ENCODE data around the gene MPV17L2. TPM values are rescaled to one million over a fixed set of nuclear protein-coding genes. Genes with fewer than 3 reads are reported as not detected.

MPV17L2 gene
- total RNA-seq, 1 experiment from 2014 or later = 42.3 TPM

DNA sequence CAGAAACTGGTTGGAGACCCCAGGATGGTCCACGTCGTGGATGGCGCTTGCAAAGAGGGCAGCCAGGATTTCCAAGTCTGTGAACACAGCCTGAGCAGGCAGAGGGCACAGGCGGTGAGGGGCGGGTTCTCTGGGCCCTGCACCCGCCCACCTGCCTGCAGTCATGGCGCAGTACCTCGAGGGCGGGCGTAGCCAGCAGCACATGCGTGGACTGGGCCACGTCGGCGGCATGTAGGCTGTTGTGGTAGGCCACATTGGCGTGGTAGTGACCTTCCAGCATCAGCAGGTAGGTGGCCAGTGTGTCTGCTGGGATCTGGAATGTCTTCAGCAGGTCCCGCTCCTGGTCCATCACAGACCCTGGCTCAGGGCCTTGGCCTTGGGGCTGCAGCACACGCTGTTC lies 25.1 kb downstream of the MPV17L2 start:
- no peak for DNase-seq (ENCODE audit: low spot score)

DNA sequence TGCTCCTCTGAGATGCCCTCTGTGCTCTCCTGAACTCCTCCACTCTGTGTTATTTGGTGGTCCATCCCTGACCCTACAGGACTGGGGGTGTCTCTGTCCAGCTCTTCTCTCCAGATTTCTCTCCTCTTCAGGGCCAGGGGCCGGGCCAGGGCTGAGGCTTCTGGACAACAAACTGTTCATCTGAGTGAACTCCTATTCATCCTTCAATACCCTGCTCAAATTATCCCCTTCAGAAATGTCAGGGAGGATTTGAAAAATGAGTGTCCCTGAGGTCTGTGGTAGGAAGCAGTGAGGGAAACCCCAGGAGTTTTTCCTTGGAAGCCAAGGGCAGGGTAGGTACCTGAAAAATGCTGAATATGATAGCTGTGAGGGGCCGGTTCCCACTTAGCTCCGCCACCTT lies 25.6 kb downstream of the MPV17L2 start:
- DNase-seq (ENCODE audit: low spot score) = no peak

DNA sequence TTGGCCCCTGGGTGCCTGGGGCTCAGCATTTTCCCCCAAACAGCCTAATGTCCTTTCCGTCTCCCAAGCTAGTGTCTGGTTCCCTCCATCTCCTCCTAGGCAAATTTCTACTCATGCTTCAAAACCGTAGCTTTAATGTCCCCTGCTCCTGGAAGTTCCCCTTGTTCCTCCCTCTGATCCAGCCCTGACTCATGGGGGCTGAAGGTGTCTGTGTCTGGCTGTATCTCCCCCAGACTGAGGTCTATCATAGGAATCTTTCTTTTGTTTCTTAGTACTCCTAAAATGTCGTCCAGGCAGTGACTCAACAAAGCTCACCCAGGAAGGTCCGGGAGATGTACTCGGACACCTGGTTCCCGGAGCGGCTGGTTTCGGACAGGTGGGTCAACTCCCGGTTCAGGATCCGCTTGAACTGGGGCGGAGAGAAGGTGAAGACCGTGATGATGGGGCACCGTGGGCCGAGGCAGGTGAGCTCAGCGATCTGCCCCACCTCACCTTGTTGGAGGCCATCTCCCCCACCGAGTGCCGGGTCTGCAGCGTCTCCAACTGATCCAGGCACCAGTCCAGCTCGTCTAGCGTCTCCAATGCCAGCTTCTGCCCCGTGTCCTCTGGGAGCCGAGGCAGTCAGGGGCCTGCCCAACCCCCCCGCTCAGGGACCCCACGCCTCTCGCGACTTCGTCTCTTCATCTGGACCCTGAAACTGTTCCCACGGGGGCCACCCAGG lies 27.1 kb downstream of the MPV17L2 start:
- DNase-seq (ENCODE audit: low spot score) = no peak

DNA sequence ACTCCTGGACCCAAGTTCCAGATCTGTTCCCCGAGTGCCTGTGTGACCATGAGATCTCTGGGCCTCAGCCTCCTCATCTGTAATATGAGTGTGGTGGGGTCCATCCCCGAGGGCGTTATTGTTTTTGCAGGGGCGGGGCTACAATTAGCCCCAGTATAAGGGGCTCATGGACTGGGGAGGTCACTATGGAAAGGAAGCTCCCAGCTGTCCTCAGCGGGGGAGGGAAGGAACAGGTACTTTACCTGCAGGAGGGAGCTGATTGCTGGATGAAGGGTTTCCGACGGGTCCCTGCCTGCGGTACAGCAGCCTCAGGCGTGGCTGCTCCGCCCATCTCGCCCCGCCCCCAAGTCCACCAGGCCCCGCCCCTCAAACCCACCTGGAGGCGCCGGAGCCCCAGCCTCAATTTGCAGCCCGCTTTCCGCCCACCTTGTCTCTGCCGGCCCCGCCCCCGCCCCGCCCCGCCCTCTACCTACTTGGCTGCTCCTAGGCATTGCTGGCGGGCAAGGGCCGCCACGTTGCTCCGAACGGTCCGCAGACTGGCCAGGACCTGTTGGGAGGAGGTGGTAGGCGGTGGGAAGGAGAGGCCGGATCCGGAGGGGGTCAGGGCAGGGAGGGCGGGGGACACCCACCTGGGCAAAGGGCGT lies 27.7 kb downstream of the MPV17L2 start:
- no peak for DNase-seq (ENCODE audit: low spot score)

DNA sequence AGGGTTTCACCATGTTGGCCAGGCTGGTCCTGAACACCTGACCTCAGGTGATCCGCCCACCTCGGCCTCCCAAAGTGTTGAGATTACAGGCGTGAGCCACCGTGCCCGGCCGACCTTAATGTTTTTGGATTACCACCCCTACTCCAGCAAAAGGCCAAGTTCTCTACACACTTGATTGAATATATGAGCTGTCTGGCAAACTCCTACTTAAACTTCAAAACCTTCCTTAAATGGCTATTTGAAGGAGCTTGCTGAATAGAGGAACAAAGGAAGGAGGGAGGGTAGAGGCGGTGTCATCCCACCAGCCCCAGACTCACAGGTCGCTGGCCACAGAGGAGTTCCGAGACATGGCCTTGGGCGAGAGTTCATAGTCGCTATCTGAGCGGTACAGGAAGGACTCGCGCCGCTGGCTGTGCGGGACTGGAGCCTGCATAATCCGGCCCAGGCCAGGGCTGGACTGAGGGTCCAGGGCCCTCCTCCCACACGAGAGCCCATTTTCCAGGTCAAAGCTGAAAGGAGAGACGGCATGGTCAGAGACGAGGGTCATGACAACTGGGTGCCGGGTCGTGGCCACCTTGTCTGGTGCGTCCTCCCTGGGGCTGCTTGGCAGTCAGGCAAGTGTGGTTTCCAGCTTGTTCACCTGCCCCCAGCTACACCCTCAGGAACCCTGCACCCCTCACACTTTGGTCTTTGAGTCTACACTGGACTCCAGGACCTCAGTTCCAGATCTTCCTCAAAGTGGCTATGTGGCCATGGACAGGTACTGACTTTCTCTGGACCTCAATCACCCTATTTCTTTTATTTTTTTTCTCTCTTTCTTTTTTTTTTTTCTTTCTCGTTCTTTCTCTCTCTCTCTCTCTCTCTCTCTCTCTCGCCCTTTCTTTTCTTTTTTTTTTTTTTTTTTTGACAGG lies 29.1 kb downstream of the MPV17L2 start:
- no peak for DNase-seq (ENCODE audit: low spot score)

DNA sequence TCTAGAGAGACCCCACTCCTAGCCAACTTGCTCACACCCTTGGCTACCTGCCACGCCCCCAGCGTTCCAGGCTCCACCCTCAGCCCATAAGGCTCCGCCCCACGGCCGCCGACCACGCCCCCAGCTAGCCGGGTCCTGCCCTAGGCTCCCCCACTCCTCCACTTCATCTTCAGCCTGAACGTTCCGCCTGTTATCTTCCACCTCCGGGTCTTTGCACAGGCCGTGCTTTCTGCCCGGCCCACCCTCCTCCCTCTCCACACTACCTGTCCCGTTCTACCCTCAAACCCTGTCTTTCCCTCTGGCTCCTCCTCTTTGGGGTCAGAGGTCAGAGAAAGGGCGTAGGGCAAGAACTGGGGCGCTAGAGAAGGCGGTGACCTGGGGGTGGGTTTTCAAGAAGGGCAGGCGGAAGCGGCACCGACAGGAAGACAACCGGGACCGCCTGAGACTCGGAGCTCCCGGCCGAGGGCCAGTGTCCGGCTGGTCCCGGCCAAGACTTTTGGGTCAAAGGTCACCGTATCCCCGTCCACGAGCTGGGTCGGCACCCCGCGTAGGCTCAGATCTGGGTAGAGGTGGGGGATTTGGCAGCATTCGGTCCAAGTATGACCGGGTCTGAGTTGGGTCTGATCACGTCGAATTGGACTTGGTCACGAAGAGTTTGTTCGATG lies 31.0 kb downstream of the MPV17L2 start:
- DNase-seq (ENCODE audit: low spot score) = peak; percentile 59

DNA sequence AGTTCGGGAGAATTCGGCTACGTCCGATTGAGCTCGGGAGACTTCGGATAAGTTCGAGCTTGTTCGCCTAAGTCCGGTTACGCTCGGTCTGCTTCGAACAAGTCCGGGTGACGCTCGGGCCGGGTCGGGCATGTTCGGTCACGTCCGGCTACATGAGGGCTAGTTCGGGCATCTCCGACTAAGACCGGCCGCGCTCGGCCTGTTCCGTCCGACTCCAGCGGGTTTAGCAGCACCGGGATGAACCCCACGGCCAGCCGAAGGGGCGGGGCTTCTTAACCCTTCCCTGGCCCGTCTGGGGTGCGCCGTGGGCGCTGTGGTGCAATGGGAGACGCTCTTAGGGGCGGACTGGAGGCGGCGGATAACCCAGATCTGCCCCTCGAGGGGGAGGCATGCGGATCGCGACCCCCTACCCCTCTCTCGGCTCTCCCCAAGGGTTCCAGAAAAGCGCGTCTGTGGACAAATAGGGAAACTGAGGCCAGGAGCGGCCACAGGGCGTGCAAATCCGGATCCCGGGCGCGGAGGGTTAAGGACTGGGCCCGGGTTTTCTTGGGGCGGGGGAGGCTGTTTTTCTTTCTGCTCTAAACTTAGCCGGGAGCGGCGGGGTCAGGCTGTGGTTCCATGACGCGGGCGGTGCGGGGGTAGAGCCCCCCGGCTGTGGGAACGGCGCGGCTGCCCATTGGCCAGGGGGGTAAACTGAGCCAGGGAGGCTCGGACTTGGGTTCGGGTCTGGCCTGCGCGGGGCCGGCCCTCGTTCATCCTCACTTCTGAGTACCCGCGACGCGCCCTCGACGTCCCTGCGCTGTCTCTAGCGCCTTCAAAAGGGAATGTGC lies 31.7 kb downstream of the MPV17L2 start:
- peak; percentile 94 for DNase-seq (ENCODE audit: low spot score)

DNA sequence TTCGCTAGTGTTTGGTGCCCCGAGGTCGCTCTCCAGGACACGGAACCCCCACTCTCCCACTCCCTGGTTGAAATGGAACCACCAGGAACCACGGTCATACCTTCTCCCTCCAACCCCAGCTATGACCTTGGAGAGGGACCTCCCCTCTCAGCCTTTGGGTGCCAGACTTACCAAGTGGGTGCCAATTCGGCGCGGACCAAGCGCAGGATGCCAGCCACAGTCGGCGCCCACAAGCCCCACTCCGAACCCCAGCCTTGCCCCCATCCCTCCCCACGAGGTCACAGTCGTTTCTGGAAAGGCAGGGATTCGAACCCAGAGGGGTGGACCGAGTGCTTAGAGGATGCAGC lies 32.3 kb downstream of the MPV17L2 start:
- no peak for DNase-seq (ENCODE audit: low spot score)

DNA sequence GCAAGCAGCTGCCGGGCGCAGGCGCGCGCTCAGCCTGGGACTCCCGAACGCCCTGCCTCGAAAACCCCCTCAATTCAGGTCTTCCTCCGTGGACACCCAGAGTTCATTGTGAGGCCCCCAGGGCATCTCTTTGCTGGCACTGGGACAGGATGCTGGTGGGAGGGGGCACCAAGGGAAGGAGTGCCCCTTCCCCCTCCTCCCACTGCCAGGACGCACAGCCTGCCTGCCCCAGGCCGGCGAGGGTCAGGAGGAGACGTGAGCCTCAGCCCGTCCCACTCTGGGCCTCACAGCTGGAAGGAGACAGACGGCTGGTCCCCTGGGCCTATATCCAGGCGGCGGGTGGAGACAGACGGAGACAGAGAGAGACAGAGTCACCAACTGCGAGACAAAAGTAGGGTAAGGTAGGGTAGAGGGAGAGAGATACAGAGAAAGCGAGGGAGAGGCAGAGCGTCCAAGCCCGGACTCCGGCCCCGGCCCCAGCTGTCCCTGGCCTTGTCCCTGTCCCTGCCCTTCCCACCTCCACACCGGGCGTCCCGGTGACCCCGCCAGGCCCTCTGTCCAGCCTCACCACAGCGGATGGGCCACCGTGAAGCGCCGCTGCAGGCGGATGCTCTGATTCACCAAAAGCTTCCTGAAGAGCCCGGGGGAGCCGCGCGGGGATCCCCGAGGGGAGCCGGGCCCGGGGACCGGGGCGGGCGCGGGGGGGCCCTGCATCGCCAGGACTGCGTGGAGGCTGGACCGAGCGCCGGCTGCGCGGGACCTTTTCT lies 32.9 kb downstream of the MPV17L2 start, which contains the start of gene PDE4C:
Gene PDE4C (minus strand): TSS at position 737 of the 767 bp plus-strand sequence. CDS start 23 bp downstream, at position 714.
- DNase-seq (ENCODE audit: low spot score) = no peak

DNA sequence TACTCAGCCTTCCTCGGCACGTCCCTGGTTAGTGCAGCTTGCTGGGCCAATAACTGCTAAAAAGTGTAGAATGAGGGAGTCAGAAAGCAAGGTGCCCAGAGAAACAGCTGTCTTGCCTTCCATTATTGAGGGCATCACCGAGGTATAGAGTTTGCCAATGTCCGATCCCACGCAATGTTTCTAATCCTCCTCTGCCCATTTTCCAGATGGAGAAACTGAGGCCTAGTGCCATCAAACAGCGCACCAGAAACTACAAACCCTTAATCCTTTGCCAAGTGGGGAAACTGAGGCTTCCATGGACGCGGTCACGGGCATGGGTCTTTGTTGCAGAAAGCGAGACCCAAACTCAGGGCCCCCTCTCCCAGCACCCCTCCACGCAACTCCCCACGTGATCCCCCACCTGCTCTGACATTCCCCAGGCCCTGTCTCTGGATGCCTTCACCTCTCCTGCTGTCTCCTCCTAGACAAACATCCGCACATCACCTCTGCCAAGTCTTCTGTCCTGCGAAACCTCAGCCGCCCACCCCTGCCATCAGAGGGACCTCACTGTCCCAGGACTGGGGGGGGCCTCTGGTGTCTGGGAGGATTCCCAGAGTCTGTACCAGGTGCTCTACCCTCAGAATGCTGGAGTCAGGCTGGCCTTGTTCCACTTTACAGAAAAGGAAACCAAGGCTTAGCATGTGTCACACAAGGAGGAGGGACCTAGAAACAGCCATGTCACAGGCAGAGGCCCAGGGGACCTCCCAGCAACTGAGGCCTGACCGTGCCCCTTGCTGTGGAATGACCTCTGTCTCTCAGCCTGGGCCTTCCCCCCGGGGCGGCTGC lies 34.1 kb downstream of the MPV17L2 start:
- no peak for DNase-seq (ENCODE audit: low spot score)

DNA sequence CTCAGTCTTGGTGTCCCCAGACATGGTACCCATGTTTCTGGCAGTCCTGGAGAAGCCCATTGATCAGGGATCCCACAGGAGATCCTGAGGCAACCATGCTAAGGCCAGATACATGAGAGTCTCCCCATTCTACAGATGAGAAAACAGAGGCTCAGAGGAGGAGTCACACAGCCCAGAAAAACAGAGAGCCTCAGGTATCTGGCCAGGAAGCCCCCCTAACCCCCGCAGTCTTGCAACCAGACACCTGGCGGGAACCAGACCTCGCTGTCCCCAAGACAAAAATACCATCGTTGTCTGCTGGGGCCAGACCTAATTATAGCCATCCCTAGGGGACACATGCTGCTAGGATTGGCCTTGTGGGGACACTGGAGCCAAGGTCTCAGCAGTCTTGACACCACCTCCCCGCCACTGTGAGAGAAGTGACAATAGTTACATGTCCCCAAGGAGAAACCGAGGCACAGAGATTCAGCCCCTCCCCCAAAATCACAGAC lies 34.8 kb downstream of the MPV17L2 start:
- no peak for DNase-seq (ENCODE audit: low spot score)

DNA sequence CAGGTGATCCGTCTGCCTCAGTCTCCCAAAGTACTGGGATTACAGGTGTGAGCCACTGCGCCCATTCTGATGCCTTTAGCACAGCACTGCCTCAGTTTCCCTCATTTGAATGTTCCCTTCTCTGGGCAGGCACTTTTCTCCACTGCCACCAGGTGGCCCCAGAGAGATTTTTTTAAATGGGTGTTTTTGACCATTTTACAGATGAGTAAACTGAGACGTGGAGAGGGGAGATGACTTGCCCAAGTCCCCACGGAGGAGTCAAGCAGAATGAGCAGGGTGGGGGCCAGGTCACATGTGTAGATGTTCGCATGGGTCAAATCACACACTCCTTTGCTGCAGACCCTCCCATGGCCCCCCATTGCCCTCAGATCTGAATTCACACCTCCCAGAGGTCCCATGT lies 36.5 kb downstream of the MPV17L2 start:
- no peak for DNase-seq (ENCODE audit: low spot score)

DNA sequence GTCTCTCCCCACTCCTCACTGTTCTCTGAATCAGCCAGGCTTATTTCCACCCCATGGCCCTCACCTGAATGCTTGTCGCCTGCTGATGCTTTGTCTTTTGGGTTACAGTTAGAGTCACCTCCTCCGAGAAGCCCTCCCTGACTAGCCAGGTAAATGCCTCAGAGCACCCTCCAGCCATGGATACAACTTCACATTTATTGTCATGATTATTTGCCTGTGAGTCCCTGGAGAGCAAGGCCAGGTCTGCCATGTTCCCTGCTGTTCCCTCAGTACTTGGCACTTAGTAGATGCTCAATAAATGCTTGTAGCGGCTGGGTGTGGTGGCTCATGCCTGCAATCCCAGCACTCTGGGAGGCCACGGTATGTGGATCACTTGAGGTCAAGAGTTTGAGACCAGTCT lies 36.9 kb downstream of the MPV17L2 start:
- DNase-seq (ENCODE audit: low spot score) = no peak

DNA sequence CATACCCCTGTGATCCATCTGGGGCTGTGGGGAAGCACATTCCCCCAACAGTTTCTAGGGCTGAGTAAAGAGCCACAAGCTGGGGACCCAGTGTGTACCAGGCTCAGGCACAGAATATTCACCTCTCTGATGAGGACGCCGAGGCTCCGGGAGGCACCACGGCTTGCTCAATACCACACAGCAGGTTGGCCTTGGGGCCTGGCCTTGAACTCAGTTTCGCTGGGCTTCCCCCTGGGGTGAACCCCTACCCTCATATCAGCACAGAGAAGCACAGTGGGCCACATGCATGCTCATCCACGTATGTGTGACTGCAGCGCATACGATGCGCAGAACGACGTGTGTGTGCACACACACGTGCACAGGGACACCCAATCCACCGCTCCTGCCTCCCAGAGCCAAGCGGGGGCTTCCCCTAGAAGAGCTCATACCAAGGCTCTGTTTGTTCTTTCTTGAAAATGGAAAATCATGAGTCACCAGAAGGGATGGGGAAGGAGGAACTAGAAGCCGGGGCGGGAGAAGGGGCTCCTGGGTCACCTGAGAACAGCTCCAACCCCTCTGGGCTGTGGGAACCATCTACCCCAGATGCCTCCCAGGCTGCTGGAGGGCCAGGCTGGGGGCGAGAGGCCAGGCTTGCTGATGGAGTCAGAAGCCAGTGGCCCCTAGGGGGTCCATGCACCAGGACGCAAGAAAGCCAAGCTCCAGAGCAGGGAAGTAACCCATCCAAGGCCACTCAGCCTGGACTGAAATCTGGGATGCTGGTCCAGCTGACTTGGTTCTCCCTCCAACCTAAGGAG lies 38.1 kb downstream of the MPV17L2 start:
- DNase-seq (ENCODE audit: low spot score) = no peak

DNA sequence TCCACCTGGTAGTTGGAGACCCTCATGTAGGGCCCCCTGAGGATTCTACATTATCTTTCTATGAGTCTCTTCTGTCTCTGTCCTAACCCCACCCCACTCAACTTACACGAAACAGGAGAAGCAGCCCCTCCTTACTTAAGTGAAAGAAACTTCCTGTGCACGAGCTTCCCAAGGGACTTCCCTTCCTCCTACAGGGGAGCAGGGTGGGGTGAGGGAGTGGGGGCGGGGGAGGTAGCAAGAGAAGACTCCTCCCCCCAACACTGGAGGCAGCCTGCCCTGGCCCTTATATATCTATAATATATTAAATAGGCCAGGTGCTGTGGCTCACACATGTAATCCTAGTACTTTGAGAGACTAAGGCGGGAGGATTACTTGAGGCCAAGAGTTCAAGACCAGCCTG lies 38.8 kb downstream of the MPV17L2 start:
- no peak for DNase-seq (ENCODE audit: low spot score)

DNA sequence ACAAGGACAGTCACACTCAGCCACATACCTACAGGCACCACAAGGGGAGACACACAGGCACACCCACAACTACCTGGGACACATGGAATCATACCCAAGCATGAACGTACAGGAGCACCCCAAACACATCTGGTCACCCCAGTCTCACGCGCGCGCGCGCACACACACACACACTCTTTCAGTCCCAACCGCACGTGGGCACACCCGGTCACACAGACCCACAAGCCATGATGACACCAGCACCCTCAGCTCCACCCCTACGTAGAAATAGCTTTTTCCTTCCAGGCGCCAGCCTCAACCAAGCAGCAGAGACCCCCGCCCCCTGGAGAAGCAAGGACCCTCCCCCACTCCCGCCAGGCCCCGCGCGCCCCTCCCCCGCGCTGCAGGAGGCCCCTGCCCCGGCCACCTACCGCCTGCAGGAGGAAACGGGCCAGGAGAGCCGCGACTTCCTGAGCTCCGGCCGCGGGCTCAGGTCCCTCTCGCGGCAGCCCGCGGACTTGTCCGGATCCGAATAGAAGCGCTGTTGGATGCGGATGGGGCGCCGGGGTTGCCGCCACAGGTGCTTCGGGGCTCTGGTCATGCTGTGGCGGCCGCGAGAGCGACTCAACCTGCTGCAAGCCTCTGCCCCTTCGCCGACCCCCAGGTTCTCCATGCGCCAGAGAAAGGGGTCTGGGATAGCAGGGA lies 39.7 kb downstream of the MPV17L2 start:
- DNase-seq (ENCODE audit: low spot score) = no peak

DNA sequence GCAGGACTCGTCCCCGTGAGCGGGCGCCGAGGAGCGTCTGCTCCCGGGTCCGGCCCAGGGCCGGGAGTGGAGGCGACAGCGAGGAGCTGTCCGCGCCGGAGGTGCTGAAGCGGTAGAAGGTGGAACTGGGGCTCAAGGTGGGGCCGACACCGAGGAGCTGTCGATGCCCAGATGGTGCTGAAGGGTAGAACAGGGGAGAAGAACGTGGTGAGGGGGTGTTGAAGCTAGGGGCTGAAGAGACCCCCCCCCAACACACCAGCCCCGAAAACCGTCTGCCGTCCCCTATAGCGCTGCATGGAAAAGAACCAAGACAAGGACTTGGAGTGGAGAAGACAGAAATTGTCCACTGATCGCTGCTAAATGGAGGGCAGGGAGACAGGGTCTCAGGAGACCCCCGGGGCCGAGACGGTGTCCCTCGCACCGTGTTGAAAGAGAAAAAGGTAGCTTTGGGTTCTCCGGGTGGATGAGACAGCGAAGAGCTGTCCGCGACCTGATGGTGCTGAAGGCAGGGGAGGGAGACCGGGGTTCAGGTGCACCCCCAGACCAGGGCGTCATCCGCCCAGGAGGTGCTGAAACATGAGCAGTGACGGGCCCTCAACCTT lies 40.3 kb downstream of the MPV17L2 start:
- no peak for DNase-seq (ENCODE audit: low spot score)

Measured in HT-29 (cell line).